Right ventricle myocardium inferior (tissue), 1 donor: ENCODE measurements around the gene OR6K6. TPM values are rescaled to one million over a fixed set of nuclear protein-coding genes. Genes with fewer than 3 reads are reported as not detected.

Experiments used
- ATAC-seq: fragments of 200-7000 bp; cut with Tn5 transposase; one replicate; pipeline ENCODE4 v1.9.1; 2020; ENCODE audit warnings: mild to moderate bottlenecking, moderate library complexity
- DNase-seq: peaks from one replicate; pipeline ENCODE4 v3.0.0; 2021; ENCODE audit errors: missing footprints
- intact Hi-C: fragments of 100-400 bp; cut with DNase I; formaldehyde crosslinking; loops from one replicate; pipeline ENCODE4 v1.11.0; 2022
- long read RNA-seq: library from polyadenylated mRNA; unstranded; transcript quantifications from one replicate; pipeline ENCODE4 v2.0.0, GENCODE V29; 2021
- total RNA-seq: library from RNA; stranded (reverse); fragmentation: NEBNext Ultra II Directional; extraction: Animal tissue kit (Norgen Biotek cat#: 25700); gene quantifications from one replicate; pipeline ENCODE4 v1.2.1, GENCODE V29; 2021
- donor health status: DM: no; HTN: yes; CAD: no; lungs with severe emphysema.

Gene OR6K6, protein sequence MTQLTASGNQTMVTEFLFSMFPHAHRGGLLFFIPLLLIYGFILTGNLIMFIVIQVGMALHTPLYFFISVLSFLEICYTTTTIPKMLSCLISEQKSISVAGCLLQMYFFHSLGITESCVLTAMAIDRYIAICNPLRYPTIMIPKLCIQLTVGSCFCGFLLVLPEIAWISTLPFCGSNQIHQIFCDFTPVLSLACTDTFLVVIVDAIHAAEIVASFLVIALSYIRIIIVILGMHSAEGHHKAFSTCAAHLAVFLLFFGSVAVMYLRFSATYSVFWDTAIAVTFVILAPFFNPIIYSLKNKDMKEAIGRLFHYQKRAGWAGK
- total RNA-seq: not detected
- long read RNA-seq: 0 reads

DNA sequence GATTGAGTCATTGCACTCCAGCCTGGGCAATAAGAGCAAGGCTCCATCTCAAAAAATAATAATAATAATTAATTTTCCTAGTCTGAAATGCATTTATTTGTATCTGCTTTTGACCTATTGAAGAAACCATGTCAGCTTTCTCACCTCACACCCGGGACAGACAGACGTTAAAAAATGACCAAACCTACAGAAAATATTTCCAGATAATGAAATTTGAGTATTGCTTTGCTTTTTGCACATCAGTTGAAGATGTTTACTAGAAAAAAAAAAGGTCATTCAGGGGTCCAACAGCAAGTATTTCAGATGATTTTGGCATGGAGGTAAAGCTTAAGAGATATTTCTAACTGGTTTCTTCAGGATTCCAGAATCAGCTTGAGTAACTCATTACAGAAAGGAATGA is at the start of gene OR6K6:
Gene OR6K6, plus strand, starts transcription at position 301 of the 400 bp plus-strand sequence. CDS start 168 bp downstream, outside the sequence.
- ATAC-seq (no peak), DNase-seq (no peak)
- intact Hi-C loops: no loop called here

DNA sequence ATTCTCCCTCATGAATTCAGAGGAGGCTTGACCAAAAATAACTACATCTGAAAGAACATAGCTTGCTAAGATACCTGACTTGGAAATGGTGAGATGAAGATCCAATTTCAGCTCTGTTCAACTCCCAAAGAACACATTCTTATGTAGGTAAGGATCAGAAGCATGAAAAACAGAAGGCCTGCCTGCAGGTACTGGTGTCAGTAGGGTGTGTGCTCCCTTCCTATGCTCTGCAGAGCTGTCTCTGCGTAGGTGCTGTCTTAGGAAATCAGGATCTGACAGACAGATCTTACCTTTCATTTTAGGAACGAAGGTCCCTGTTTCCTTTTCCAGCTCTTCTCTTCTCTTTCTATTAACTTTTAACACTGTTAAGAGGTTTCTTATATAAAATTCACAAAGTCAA is 48.4 kb upstream of the OR6K6 start:
- ATAC-seq (no peak), DNase-seq (no peak)
- intact Hi-C loops: no loop called here

DNA sequence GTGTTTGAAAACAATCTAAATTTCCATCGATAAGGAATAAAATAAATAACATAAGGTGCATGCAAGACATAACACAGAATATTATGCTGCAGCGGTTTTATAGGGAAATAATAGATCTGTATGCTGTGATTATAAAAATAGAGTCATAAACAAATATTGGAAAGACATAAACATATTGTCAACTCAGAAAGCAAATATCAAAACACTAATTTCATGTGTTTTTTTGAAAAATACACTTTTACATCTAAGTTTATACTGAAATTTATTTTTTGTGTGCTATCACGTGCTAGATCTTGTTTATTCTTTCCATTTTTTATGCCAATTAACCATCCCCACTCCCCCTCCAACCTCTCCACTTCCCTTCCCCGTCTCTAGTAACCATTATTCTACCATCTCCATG is 43.4 kb upstream of the OR6K6 start:
- DNase-seq (no peak), ATAC-seq (no peak)
- intact Hi-C loops: no loop called here

DNA sequence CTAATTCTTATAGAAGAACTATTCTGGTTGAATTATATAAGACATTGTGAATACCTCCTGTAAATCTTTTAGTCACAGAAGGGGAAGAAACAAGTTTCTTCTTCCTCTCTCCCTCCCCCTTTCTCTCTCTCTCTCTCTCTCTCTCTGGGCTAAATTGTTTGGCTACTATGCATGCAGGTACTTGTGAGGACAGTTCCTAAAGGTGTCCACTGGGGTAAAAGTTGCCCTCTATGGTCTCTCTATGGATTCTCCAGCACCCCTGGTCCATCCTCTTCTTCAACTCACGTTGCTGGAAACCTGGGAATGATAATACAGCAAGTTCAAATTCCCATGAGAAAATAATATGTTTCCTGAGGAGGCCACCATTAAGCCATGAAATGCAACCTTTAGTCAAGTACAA is 39.8 kb upstream of the OR6K6 start:
- ATAC-seq: no peak
- intact Hi-C loops: no loop called here
- no peak for DNase-seq

DNA sequence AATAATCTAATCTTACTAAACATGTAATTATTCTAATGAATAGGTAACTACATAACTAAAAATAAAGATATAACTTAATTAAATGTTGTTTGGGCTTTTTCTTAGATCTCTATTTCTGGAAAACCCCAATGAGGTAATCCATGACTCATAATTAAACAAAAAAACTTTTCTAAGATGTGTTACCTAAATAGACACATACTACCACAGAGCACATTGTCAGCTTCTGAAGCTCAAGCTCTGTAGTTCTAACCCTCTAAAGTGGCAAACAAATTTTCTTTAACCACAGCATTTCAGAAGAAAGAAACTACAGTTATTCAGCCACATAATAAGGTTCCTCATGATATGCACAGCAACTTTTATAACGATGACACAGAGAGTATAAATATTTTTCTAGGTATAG is 38.2 kb upstream of the OR6K6 start:
- ATAC-seq (no peak), DNase-seq (no peak)
- intact Hi-C loops: no loop called here

DNA sequence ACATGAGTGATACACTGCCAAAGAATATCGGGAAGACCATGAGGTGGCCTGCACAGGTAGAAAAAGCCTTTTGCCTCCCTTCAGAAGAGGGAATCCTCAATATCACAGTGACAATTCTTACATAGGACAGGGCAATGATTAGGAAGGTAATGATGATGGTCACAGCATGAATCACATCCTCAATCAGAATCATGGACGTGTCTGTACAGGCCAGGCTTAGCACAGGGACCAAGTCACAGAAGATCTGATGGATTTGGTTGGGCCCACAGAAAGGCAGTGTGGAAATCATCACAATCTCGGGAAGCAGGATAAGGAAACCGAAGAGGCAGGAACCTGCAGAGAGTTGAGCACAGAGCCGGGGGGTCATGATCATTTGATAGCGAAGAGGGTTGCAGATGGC is 37.2 kb upstream of the OR6K6 start:
- intact Hi-C loops: no loop called here
- ATAC-seq: no peak
- DNase-seq: no peak

DNA sequence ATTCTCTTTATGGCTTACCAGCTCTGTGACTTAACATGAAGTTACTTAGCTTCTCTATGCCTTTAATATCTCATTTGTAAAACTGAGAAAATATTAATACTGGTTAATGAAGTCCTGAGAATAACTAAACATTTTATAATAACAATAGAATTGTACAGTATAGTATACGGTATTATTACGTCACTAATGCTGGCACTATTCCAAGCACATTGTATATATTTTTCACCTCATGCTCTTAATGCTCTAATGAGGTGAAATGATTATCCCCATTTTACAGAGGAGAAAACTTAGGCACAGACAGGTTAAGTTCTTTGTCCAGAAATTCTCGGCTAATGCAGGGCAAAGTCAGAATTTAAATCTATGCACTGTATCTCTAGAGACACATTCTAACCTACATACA is 34.9 kb upstream of the OR6K6 start:
- intact Hi-C loops: no loop called here
- DNase-seq (no peak), ATAC-seq (no peak)

DNA sequence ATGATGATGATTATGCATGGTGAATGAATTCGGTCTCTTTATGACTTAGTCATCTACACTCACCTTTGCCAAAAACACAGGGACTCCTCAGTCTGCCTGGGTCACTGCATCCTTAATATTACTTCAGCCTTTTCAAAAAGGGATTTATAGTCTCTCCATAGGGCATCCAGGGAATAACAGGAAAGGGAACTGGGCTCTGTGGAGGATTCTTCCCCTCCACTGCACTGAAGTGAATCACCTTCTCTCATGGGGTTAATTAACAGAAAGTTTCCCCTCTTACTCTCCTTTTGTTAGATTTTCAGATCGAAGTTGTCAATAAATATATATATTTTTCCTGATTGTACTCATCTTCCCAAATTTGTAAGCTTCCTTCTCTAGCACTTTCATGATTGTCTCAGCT is 33.9 kb upstream of the OR6K6 start, which contains the start of gene OR6K3:
Gene OR6K3, minus strand, starts transcription at position 101 of the 400 bp plus-strand sequence. CDS start 2,605 bp downstream, outside the sequence.
- intact Hi-C loops: no loop called here

DNA sequence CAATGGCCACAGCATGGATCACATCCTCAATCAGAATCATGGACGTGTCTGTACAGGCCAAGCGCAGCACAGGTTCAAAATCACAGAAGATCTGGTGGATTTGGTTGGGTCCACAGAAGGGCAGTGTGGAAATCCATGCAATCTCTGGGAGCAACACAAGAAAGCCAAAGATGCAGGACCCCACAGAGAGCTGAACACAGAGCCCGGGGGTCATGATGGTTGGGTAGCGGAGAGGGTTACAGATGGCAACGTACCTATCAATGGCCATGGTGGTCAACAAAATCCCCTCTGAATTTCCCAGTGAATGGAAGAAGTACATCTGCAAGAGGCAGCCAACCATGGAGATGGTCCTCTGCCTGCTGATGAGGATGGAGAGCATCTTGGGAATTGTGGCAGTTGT is 30.1 kb upstream of the OR6K6 start:
- intact Hi-C loops: no loop called here
- ATAC-seq: no peak
- DNase-seq: no peak

More for the DNA sequence above, 33.9 kb upstream of the OR6K6 start, which contains the start of gene OR6K3:
- no peak for DNase-seq
- ATAC-seq: no peak

DNA sequence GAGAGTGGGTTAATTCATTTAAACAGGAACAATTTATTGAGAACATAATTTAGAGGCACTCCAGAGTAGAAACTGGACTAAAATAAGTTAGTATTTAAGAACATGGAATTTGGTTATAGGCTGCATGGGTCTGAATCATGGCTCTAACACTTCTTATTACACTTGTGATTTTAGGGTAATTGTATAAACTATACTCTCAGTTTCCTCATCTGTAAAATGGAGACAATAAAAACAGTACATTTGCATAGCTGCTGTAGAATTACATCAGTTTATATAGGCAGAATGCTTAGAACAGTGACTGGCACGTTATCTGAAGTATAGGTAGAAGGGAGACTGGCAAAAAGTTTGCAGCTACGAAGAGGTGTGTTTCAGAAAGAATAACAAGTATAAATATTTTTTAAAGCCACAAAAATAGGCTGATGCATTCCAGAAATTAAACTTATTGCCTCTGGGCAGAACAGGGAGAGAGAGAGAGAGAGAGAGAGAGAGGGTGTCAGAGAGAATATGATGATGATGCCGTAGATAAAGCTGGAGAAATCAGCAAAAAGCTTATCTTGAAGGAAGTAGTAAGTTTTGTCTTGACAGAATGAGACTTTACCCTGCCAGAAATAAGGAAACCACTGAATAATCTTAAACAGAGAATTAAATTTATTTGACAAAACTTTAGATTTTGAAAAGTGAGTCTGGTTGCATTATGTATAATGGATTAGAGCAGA is 25.9 kb upstream of the OR6K6 start:
- intact Hi-C loops: no loop called here
- DNase-seq: no peak

DNA sequence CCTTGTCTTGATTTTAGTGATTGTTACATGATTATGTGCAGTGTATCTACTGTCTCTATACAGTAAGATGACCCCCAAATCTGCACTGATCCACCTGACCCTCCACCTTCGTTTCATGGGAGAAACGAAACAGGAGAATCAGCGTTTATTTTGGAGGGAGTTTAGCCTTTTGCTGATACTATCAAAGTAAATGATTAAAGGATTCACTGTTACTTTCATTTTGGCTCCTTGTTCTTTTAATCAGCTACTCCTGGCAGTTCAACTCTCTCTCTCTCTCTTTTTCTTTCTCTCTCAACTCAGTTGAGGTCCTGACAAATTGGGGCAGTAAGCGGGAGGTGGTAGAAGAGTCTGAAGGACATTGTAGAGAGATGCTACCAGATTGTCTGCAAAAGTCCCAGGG is 24.1 kb upstream of the OR6K6 start:
- no peak for ATAC-seq
- DNase-seq: no peak
- intact Hi-C loops: no loop called here

More for the DNA sequence above, 25.9 kb upstream of the OR6K6 start:
- no peak for ATAC-seq

DNA sequence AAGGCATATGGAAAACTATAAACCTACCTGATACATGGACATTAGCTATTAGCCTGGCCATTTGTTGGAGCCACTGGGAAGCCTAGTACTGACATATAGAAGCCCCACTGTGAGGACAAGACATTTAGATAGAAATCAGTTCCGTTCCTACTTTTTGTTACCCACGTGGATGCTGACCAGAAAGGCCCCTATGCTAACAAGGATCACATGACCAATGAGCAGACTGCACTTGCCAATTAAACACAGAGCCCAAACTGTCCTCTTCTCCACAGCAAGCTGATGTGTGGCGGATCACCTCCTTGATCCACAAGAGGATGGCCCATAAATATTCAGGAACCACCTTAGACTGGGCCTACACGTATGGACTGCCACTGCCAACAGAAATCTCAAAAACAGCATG is 22.8 kb upstream of the OR6K6 start:
- no peak for DNase-seq
- intact Hi-C loops: no loop called here
- no peak for ATAC-seq

DNA sequence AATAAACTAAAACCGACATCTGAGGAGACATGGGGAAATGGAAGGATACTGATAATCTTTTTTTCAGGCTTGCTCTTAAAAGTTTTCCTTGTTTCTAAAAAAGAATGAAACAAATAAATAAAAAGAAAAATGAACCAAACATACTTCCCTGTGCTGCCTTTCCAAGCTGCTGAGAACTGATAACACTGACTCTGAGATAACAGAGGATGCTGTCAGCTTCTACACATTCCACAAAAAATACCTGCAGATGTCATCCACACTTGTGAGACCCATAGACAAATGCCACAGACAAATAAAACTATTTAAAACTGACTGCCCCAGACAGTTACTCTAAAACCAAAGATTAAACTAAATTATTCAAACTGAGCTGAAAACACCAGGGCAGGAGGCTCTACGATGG is 22.0 kb upstream of the OR6K6 start:
- DNase-seq: no peak
- no peak for ATAC-seq
- intact Hi-C loops: no loop called here

DNA sequence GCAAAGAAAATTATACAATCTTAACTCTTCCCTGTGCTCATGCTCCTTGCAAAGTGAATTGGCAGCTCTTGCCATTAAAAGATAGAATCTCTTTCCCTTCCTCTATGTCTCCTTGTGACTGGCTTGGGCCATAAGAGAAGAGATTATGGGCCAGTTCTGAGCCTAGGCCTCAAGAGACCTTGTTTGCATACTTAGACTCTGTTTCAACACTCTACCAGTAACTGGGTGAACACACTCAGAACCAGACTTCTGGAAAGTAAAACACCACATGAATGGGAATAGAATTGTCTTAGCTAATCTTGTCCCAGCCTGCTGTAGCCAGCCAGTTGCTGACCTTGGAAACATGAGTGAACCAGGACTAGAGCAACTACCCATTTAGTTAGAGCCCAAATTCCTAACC is 18.7 kb upstream of the OR6K6 start:
- intact Hi-C loops: no loop called here
- ATAC-seq (no peak), DNase-seq (no peak)

DNA sequence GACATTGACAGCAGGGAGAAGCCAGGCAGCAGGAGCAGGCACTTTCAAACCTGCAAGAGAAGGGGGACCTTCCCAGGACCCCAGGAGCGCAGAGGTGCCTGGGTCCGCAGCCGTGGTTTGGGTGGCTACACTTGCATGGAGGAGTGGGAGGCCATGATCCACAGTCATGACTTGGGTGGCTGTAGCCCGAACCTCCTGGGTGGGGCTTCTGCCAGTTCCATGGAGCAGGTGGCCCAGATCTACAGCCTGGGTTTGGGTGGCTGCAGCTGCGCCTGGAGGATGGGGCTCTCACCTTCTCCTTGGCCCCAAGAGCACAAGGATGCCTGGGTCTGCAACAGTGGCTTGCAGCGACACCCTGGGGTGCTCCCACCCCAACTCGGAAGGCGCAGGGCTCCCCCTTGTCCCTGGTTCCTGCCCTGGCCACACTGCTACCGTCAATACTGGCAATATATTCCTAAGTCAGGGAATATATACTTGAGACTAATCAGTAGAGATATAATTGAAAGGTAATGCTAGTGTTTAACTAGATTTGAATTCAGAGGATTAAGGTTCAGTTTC is 2.3 kb upstream of the OR6K6 start:
- ATAC-seq (no peak), DNase-seq (no peak)
- intact Hi-C loops: no loop called here

DNA sequence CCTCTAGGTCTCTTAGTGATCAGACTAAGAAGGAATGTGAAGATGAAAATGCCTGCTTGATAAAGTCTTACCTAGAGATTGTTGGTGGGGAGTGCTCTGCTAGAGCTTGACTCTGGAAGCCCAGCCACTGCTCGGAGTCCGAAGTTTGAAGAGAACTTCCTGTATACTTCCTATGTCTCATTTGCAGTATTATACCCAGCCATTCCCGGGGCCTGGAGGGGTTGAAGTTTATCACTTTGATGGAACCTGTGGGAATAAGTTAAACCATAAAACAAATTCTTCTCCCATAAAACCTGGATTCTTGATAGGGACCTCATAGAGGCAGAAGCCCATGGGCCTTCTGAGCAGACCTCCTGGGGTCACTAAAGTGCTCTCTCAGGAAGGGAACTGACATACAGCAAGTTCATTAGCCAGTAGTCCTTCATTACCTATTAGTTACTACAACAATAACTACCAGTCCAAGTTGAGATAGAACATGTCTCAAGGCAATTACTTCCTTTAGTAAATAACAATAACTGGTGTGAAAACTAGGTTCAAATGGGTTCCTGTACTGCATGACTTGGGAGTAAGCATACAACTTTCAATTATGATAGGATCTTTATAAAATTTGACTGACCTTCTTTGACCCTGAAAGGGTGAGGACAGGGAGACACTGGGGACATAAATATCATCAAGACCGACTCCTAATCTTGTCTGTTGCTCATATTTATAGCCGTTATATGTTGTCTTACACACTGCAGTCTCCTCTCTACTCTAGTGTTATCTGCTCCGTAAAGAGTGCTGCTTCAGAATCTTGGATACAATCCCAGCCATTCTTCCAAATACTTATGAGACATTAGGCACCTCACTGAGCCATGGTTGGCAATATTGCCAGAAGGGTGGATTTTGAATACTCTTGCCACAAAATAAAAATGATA is 17.7 kb downstream of the OR6K6 start, which contains the start of gene OR6N1:
Gene OR6N1, minus strand, starts transcription at position 246 of the 917 bp plus-strand sequence. CDS start 5,513 bp downstream, outside the sequence.
- no peak for ATAC-seq
- intact Hi-C loops: no loop called here
- DNase-seq: no peak

DNA sequence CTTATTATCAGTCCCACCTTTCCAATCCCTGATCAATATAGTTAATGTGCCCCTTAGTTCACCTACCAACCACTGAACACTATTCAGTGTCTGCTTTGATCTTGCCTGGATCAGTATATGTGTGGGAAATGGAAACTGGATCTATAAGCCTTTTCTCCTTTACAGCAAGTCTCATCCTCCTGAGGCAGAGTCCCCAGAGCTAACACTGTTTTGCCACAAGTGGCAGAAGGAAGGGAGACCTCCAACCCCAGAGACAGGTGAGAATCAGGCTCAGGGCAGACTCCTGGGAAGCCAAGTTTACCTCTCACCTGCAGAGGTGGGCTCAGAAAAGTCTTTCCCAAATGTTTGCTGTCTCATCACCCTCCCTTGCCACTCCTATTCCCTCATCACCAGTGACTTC is 26.6 kb downstream of the OR6K6 start, which contains the start of gene OR6N2:
Gene OR6N2, minus strand, starts transcription at position 101 of the 400 bp plus-strand sequence. CDS start 3,569 bp downstream, outside the sequence.
- no peak for DNase-seq
- intact Hi-C loops: no loop called here
- ATAC-seq: no peak

DNA sequence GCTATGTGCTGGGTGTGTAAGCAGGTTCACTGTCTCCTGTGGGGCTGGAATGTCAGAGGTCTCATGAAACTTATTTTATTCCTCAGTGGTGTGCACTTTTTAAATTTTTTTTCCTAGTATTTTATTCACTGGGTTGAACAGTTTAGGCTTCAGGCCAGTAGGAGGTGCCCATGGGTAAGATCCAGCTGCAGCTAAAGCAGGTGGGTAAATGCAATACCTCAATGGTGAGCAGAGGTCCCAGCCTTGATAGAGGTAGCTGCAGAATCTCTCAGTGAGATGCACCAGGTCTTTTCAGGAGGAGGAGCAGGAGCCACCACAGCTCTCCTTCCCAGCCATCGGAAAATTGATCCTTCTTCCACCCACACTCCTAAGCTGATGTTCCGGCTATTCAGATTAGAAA is 39.1 kb downstream of the OR6K6 start:
- DNase-seq (no peak), ATAC-seq (no peak)
- intact Hi-C loops: no loop called here

DNA sequence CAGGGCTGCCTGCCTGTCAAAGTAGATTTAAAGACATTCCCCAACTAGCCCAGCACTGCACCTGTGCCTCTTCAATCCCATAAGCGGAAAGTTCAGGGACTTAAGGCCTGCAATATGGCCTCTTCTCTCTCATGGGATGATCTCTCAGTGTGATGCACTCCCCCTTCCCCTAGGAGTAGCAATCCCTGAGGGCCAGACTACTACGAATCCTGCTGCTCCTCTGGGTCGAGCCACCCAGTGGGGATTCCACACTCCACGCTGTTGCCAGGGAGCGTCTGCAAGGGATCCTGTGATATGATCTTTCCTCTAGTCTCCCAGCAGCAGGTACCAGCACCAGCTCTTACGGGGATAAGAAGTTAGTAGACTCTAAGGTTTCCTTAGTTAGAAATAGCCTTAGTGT is 39.7 kb downstream of the OR6K6 start:
- ATAC-seq (no peak), DNase-seq (no peak)
- intact Hi-C loops: no loop called here
